WTC11 (cell line): ENCODE measurements around the gene COL12A1. TPM values are rescaled to one million over a fixed set of nuclear protein-coding genes. Genes with fewer than 3 reads are reported as not detected.

Source experiments
- ATAC-seq: fragments of 200-7000 bp; cut with Tn5 transposase; 2 replicates; pipeline ENCODE4 v1.10.0; 2021; ENCODE audit warnings: mild to moderate bottlenecking, moderate library complexity
- CTCF ChIA-PET: fragments of 300-600 bp; sonication (Branson Sonifier 250); formaldehyde crosslinking; loops from one replicate; lab custom pipeline; 2021; ENCODE audit warnings: antibody characterized with exemption; lab: Charles Lee
- POLR2A ChIA-PET: fragments of 350-600 bp; sonication (Branson Sonifier 250); formaldehyde crosslinking; loops from one replicate; lab custom pipeline; 2021; ENCODE audit warnings: antibody characterized with exemption; lab: Charles Lee
- DNase-seq: peaks from one replicate; pipeline ENCODE4 v3.0.0; 2021; ENCODE audit warnings: low spot score
- H3K27ac Mint-ChIP-seq: 2 replicates; pipeline ENCODE4 v1.8.0; 2021; ENCODE audit warnings: mixed read lengths
- H3K27me3 Mint-ChIP-seq: 2 replicates; pipeline ENCODE4 v1.8.0; 2021; ENCODE audit warnings: low read depth, mild to moderate bottlenecking, moderate library complexity, mixed read lengths
- H3K36me3 Mint-ChIP-seq: 2 replicates; pipeline ENCODE4 v1.8.0; 2021; ENCODE audit warnings: mixed read lengths
- H3K4me1 Mint-ChIP-seq: 2 replicates; pipeline ENCODE4 v1.8.0; 2022; ENCODE audit warnings: mixed read lengths
- H3K4me3 Mint-ChIP-seq: 2 replicates; pipeline ENCODE4 v1.8.0; 2021; ENCODE audit warnings: mild to moderate bottlenecking, moderate library complexity, mixed read lengths
- H3K9me3 Mint-ChIP-seq: 2 replicates; pipeline ENCODE4 v1.8.0; 2021; ENCODE audit warnings: mixed read lengths
- ATF1 ChIP-seq: sonication (generic); formaldehyde crosslinking; IDR thresholded peaks from 2 replicates; pipeline ENCODE4 v1.8.1; 2023; ENCODE audit warnings: mild to moderate bottlenecking, moderate library complexity, missing genetic modification reagents
- CREB1 ChIP-seq: sonication (generic); formaldehyde crosslinking; IDR thresholded peaks from 2 replicates; pipeline ENCODE4 v1.8.0; 2023; ENCODE audit warnings: mild to moderate bottlenecking, missing genetic modification reagents
- CTCF ChIP-seq: fragments of 200-600 bp; IDR thresholded peaks from 2 replicates; pipeline ENCODE4 v1.8.0; 2022; ENCODE audit warnings: antibody characterized with exemption
- ELF4 ChIP-seq: sonication (generic); formaldehyde crosslinking; IDR thresholded peaks from 2 replicates; pipeline ENCODE4 v1.8.1; 2022; ENCODE audit warnings: low read depth, mild to moderate bottlenecking, moderate library complexity, missing genetic modification reagents
- FOXP4 ChIP-seq: sonication (generic); formaldehyde crosslinking; IDR thresholded peaks from 2 replicates; pipeline ENCODE4 v1.8.0; 2022; ENCODE audit warnings: mild to moderate bottlenecking, missing genetic modification reagents
- GABPB1 ChIP-seq: sonication (generic); formaldehyde crosslinking; IDR thresholded peaks from 2 replicates; pipeline ENCODE4 v1.8.1; 2023; ENCODE audit warnings: mild to moderate bottlenecking, missing genetic modification reagents
- NFATC4 ChIP-seq: fragments of 250-450 bp; sonication (Bioruptor Pico); IDR thresholded peaks from 2 replicates; pipeline ENCODE4 v1.9.0; 2021; ENCODE audit warnings: mild to moderate bottlenecking
- NFYB ChIP-seq: sonication (generic); formaldehyde crosslinking; conservative IDR thresholded peaks from 2 replicates; pipeline ENCODE4 v1.8.0; 2022; ENCODE audit warnings: low read depth, missing genetic modification reagents
- NR1H2 ChIP-seq: sonication (generic); formaldehyde crosslinking; IDR thresholded peaks from 2 replicates; pipeline ENCODE4 v1.9.0; 2021; ENCODE audit warnings: mild to moderate bottlenecking, moderate library complexity, missing genetic modification reagents
- PRRX2 ChIP-seq: fragments of 250-450 bp; sonication (Bioruptor Pico); IDR thresholded peaks from 2 replicates; pipeline ENCODE4 v1.8.0; 2021; ENCODE audit warnings: mild to moderate bottlenecking
- RORB ChIP-seq: fragments of 250-450 bp; sonication (Bioruptor Pico); IDR thresholded peaks from 2 replicates; pipeline ENCODE4 v1.9.0; 2021; ENCODE audit warnings: mild to moderate bottlenecking
- SP1 ChIP-seq: sonication (generic); formaldehyde crosslinking; conservative IDR thresholded peaks from 2 replicates; pipeline ENCODE4 v1.8.1; 2022; ENCODE audit warnings: missing genetic modification reagents
- ZNF232 ChIP-seq: sonication (generic); formaldehyde crosslinking; IDR thresholded peaks from 2 replicates; pipeline ENCODE4 v1.8.0; 2022; ENCODE audit warnings: mild to moderate bottlenecking, missing genetic modification reagents
- total RNA-seq: library from RNA; stranded (reverse); gene quantifications from 3 replicates; pipeline ENCODE4 v1.2.3, GENCODE V29; 2021
- TF ChIP-seq, protein P1 (sequence below): sonication (generic); formaldehyde crosslinking; IDR thresholded peaks from 2 replicates; pipeline ENCODE4 v1.8.0; 2023; ENCODE audit warnings: mild to moderate bottlenecking, missing genetic modification reagents
- TF ChIP-seq, protein P2 (sequence below): fragments of 250-450 bp; sonication (Bioruptor Pico); conservative IDR thresholded peaks from 2 replicates; pipeline ENCODE4 v1.9.0; 2021; ENCODE audit warnings: mild to moderate bottlenecking

The COL12A1 gene
- total RNA-seq, 1 experiment from 2014 or later = 1.1 TPM

GRCh38 chr6:75158176-75158575, 47.7 kb downstream of the COL12A1 start (continued):
- TF ChIP-seq, protein P1, sequence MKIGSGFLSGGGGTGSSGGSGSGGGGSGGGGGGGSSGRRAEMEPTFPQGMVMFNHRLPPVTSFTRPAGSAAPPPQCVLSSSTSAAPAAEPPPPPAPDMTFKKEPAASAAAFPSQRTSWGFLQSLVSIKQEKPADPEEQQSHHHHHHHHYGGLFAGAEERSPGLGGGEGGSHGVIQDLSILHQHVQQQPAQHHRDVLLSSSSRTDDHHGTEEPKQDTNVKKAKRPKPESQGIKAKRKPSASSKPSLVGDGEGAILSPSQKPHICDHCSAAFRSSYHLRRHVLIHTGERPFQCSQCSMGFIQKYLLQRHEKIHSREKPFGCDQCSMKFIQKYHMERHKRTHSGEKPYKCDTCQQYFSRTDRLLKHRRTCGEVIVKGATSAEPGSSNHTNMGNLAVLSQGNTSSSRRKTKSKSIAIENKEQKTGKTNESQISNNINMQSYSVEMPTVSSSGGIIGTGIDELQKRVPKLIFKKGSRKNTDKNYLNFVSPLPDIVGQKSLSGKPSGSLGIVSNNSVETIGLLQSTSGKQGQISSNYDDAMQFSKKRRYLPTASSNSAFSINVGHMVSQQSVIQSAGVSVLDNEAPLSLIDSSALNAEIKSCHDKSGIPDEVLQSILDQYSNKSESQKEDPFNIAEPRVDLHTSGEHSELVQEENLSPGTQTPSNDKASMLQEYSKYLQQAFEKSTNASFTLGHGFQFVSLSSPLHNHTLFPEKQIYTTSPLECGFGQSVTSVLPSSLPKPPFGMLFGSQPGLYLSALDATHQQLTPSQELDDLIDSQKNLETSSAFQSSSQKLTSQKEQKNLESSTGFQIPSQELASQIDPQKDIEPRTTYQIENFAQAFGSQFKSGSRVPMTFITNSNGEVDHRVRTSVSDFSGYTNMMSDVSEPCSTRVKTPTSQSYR (CRISPR knock-in tag) = no peak
- TF ChIP-seq NR1H2 (no peak), GABPB1 (CRISPR knock-in tag) (no peak), ELF4 (no peak), NFYB (no peak), NFATC4 (CRISPR knock-in tag) (no peak), PRRX2 (no peak), RORB (CRISPR knock-in tag) (no peak), CREB1 (CRISPR knock-in tag) (no peak), FOXP4 (CRISPR knock-in tag) (no peak), ZNF232 (CRISPR knock-in tag) (no peak)
- TF ChIP-seq, protein P2, sequence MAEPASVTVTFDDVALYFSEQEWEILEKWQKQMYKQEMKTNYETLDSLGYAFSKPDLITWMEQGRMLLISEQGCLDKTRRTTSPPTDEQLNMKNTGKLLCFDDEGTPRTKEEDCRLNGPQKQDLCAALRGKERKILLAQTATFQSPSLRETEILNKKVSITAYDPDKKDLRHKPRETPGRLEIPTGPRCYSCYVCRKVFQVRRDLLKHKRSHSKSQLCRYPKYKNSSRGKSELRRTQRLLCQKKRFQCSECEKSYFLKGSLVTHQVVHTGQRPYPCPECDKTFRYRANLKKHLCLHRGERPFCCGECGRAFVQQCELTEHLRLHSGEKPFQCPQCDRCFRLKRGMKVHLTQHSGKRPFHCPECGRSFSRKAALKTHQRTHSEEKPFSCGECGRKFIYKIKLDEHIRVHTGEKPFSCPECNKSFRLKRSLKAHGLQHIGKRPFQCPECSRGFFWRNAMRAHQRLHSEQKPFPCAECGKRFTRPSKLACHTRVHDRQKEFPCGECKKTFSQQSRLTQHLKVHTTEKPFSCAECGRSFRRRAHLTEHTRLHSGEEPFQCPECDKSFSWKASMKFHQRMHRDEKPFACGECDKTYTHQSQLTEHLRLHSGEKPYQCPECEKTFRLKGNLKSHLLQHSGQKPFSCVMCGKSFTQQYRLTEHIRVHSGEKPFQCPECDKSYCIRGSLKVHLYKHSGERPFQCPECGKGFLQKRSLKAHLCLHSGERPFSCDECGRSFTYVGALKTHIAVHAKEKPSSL (CRISPR knock-in tag) = no peak

GRCh38 chr6:75157336-75157735, 48.5 kb downstream of the COL12A1 start:
- H3K4me3 Mint-ChIP-seq = no peak overlapping the region
- peaks cover 6% of the 10 kb centered on the region; the same call in 1 of the 2 replicates for H3K4me1 Mint-ChIP-seq
- H3K9me3 Mint-ChIP-seq = no peaks in the 10 kb centered on the region
- H3K27me3 Mint-ChIP-seq = no peaks in the 10 kb centered on the region
- ChIA-PET POLR2A (no interaction called here), CTCF (no interaction called here)
- DNase-seq = no peak
- no peaks in the 10 kb centered on the region for H3K36me3 Mint-ChIP-seq
- no peak overlapping the region for H3K27ac Mint-ChIP-seq
- TF ChIP-seq ELF4 (no peak), CTCF (no peak), SP1 (CRISPR knock-in tag) (no peak), ATF1 (CRISPR knock-in tag) (no peak)
- TF ChIP-seq, protein P1 (CRISPR knock-in tag) = no peak
- no peak for ATAC-seq
